HepG2 (cell line): ENCODE measurements around the gene SLC38A3. TPM values are rescaled to one million over a fixed set of nuclear protein-coding genes. Genes with fewer than 3 reads are reported as not detected.
A peak's percentile ranks its signal among the peaks of the same experiment; 100 is the strongest.

Experiments
- ARNTL ChIP-seq: sonication (generic); formaldehyde crosslinking; IDR thresholded peaks from 2 replicates; pipeline ENCODE4 v1.4.0; 2020; ENCODE audit warnings: mild to moderate bottlenecking, missing genetic modification reagents
- BCLAF1 ChIP-seq: fragments of 450-650 bp; IDR thresholded peaks from 2 replicates; pipeline ENCODE4 v1.6.1; 2017; ENCODE audit warnings: mild to moderate bottlenecking
- CHD2 ChIP-seq: IDR thresholded peaks from 2 replicates; pipeline ENCODE4 v1.6.1; 2011; ENCODE audit warnings: low read depth, low read length, improper control_type of control experiment
- CREB1 ChIP-seq, 2 experiments: fragments of 450-650 bp in 1 of 2; IDR thresholded peaks; 2 replicates each; pipeline ENCODE4 v1.6.1; 2016 to 2017; ENCODE audit warnings: control low read depth in 1 of 2, mild to moderate bottlenecking in 1 of 2, missing compliant biosample characterization in 1 of 2, missing genetic modification characterization in 1 of 2
- DMTF1 ChIP-seq: sonication (generic); formaldehyde crosslinking; IDR thresholded peaks from 2 replicates; pipeline ENCODE4 v1.4.0; 2020; ENCODE audit warnings: mild to moderate bottlenecking, missing genetic modification reagents
- FOXC1 ChIP-seq: sonication (generic); formaldehyde crosslinking; IDR thresholded peaks from 2 replicates; pipeline ENCODE4 v1.8.0; 2022; ENCODE audit warnings: mild to moderate bottlenecking, missing genetic modification reagents, borderline replicate concordance
- HNRNPUL1 ChIP-seq: fragments of 200-400 bp; formaldehyde crosslinking; IDR thresholded peaks from 2 replicates; pipeline ENCODE4 v1.6.1; 2017; ENCODE audit warnings: low read depth, mild to moderate bottlenecking, low read length, moderate library complexity
- KDM3A ChIP-seq: IDR thresholded peaks from 2 replicates; pipeline ENCODE4 v1.6.1; 2018; ENCODE audit warnings: low read depth, missing compliant biosample characterization
- MAFF ChIP-seq: IDR thresholded peaks from 2 replicates; pipeline ENCODE4 v1.6.1; 2011; ENCODE audit warnings: low read depth, low read length, improper control_type of control experiment
- PAX8 ChIP-seq: sonication (generic); formaldehyde crosslinking; IDR thresholded peaks from 2 replicates; pipeline ENCODE4 v1.8.0; 2022; ENCODE audit warnings: mild to moderate bottlenecking, missing genetic modification reagents, borderline replicate concordance
- RXRA ChIP-seq: sonication (generic); formaldehyde crosslinking; IDR thresholded peaks from 2 replicates; pipeline ENCODE4 v1.5.1; 2020; ENCODE audit warnings: missing genetic modification reagents
- SNAPC2 ChIP-seq: sonication (generic); formaldehyde crosslinking; IDR thresholded peaks from 2 replicates; pipeline ENCODE4 v1.8.1; 2022; ENCODE audit warnings: mild to moderate bottlenecking, missing genetic modification reagents
- SRSF4 ChIP-seq: fragments of 200-400 bp; formaldehyde crosslinking; IDR thresholded peaks from one replicate; pipeline ENCODE4 v1.6.1; 2018; ENCODE audit warnings: mild to moderate bottlenecking, low read depth, low read length, moderate library complexity; ENCODE audit not compliant: poor library complexity, severe bottlenecking
- ZBTB49 ChIP-seq: sonication (generic); formaldehyde crosslinking; IDR thresholded peaks from 2 replicates; pipeline ENCODE4 v1.4.0; 2020; ENCODE audit warnings: missing genetic modification reagents, borderline replicate concordance
- ZNF281 ChIP-seq: sonication (generic); formaldehyde crosslinking; IDR thresholded peaks from 2 replicates; pipeline ENCODE4 v1.4.0; 2020; ENCODE audit warnings: missing genetic modification reagents, borderline replicate concordance
- ZNF563 ChIP-seq: sonication (generic); formaldehyde crosslinking; IDR thresholded peaks from 2 replicates; pipeline ENCODE4 v1.8.0; 2022; ENCODE audit warnings: mild to moderate bottlenecking, moderate library complexity, missing genetic modification reagents
- ZNF569 ChIP-seq: sonication (generic); formaldehyde crosslinking; IDR thresholded peaks from 2 replicates; pipeline ENCODE4 v1.5.0; 2020; ENCODE audit warnings: mild to moderate bottlenecking, missing genetic modification reagents, moderate library complexity, borderline replicate concordance
- ZSCAN20 ChIP-seq: sonication (generic); formaldehyde crosslinking; IDR thresholded peaks from 2 replicates; pipeline ENCODE4 v1.4.0; 2020; ENCODE audit warnings: missing genetic modification reagents, mild to moderate bottlenecking, borderline replicate concordance
- polyA plus RNA-seq, 8 experiments: library from polyadenylated mRNA; depleted of rRNA in 3 of 8; stranded (reverse) in 7 of 8; unstranded in 1 of 8; fragments of >200 nt; fragmentation: Illumina TruSeq in 4 of 8; extraction: Trizol in 4 of 8; gene quantifications; 2 replicates each; pipeline versions ENCODE4 v1.2.1 to v1.2.3, GENCODE V29; 2011 to 2016; ENCODE audit warnings: low read depth in 4 of 8, missing spikeins in 1 of 8, mixed read lengths in 1 of 8; ENCODE audit not compliant: insufficient read depth in 1 of 8
- total RNA-seq, 5 experiments: library from RNA; depleted of rRNA; stranded (reverse); fragments of >200 nt; fragmentation: Illumina TruSeq; extraction: Trizol; gene quantifications; 2 replicates each; pipeline ENCODE4 v1.2.3, GENCODE V29; 2016; ENCODE audit warnings: low read depth in 1 of 5

SLC38A3 gene
- total and polyA plus RNA-seq, 2 of the 13 experiments (the other 11 are each of a cell fraction or from before 2014, with no cell fraction given) = 29.8 to 164 TPM

GRCh38 chr3:50245831-50246516 is 40.9 kb downstream of the SLC38A3 start (continued):
- TF ChIP-seq ZBTB49 (CRISPR knock-in tag) (no peak), ZNF563 (CRISPR knock-in tag) (no peak), SRSF4 (no peak), KDM3A (CRISPR knock-in tag) (no peak), CREB1 (IDR thresholded peaks at IDR 0.05) (no peak), CREB1 (CRISPR knock-in tag; IDR thresholded peaks at IDR 0.05) (no peak), PAX8 (no peak), BCLAF1 (no peak), CHD2 (peak; percentile 42; the same call in 1 of the 2 replicates), MAFF (no peak), HNRNPUL1 (no peak), DMTF1 (CRISPR knock-in tag) (no peak), ARNTL (CRISPR knock-in tag) (no peak), RXRA (CRISPR knock-in tag) (peak; percentile 42; the same call in 1 of the 2 replicates), ZNF281 (CRISPR knock-in tag) (peak; percentile 96), ZSCAN20 (CRISPR knock-in tag) (no peak), FOXC1 (CRISPR knock-in tag) (peak; percentile 64; the same call in 1 of the 2 replicates), SNAPC2 (CRISPR knock-in tag) (no peak), ZNF569 (CRISPR knock-in tag) (no peak)
